Vagina (tissue), 2 donors: ENCODE results near the gene RADIL. TPM values are rescaled to one million over a fixed set of nuclear protein-coding genes. Genes with fewer than 3 reads are reported as not detected.

Experiments
- DNase-seq, 2 donors: peaks; one replicate each; pipeline ENCODE4 v3.0.0-alpha.2; 2017; ENCODE audit errors: extremely low spot score in 2 of 2
- H3K27ac ChIP-seq: fragments of 200-600 bp; sonication (generic); one replicate; pipeline ENCODE4 v1.5.1; 2019
- H3K27me3 ChIP-seq: fragments of 200-600 bp; sonication (generic); one replicate; pipeline ENCODE4 v1.5.1; 2019
- H3K36me3 ChIP-seq, 2 donors: fragments of 200-600 bp; sonication (generic); one replicate each; pipeline ENCODE4 v1.5.1; 2017 to 2019
- H3K4me1 ChIP-seq: fragments of 200-600 bp; sonication (generic); one replicate; pipeline ENCODE4 v1.5.1; 2019
- H3K4me3 ChIP-seq, 2 donors: fragments of 200-600 bp; sonication (generic); 1 replicate in 1 of 2; 2 replicates in 1 of 2; pipeline ENCODE4 v1.5.1; 2016 to 2019
- H3K9me3 ChIP-seq: fragments of 200-600 bp; sonication (generic); one replicate; pipeline ENCODE4 v1.5.1; 2019
- CTCF ChIP-seq, 3 experiments: fragments of 450-650 bp in 2 of 3; fragments of 200-600 bp in 1 of 3; sonication (generic) in 1 of 3; IDR thresholded peaks; one replicate each; pipeline ENCODE4 v1.5.1; 2017 to 2019; ENCODE audit warnings: antibody characterized with exemption in 3 of 3, mild to moderate bottlenecking in 2 of 3, moderate library complexity in 2 of 3
- POLR2A ChIP-seq, 2 donors: fragments of 450-650 bp; IDR thresholded peaks; one replicate each; pipeline ENCODE4 v1.6.1; 2017; ENCODE audit warnings: antibody characterized with exemption in 2 of 2, mild to moderate bottlenecking in 2 of 2, moderate library complexity in 2 of 2
- POLR2AphosphoS5 ChIP-seq, 2 donors: sonication (generic); formaldehyde crosslinking; IDR thresholded peaks; one replicate each; pipeline ENCODE4 v1.9.0; 2017; ENCODE audit warnings: antibody characterized with exemption in 2 of 2, mild to moderate bottlenecking in 2 of 2, low read depth in 1 of 2; ENCODE audit not compliant: insufficient read depth in 1 of 2
- intact Hi-C: fragments of 100-400 bp; cut with DNase I; formaldehyde crosslinking; loops from one replicate; pipeline ENCODE4 v1.15.1; 2023
- total RNA-seq: library from RNA; depleted of rRNA; stranded (reverse); fragments of >200 nt; gene quantifications from one replicate; pipeline ENCODE4 v1.2.3, GENCODE V29; 2016

The RADIL gene
- total RNA-seq, 1 donor from 2014 or later: 16.5 TPM

- intact Hi-C loops: loop anchor here (10.0 kb wide), 1 partner anchor 144 kb away; no protein-coding TSS in a partner anchor
- no peak overlapping the region for H3K4me3 ChIP-seq
- H3K27ac ChIP-seq: no peak overlapping the region
- peaks cover 0 to 96% of the 10 kb centered on the region in 2 donors for H3K36me3 ChIP-seq
- no peaks in the 10 kb centered on the region for H3K9me3 ChIP-seq
- peaks cover 7% of the 10 kb centered on the region for H3K4me1 ChIP-seq
- no peak for DNase-seq
- TF ChIP-seq CTCF (IDR thresholded peaks at IDR 0.05): no peak
- TF ChIP-seq POLR2A (IDR thresholded peaks at IDR 0.05): no peak
- no peak for TF ChIP-seq POLR2AphosphoS5 (IDR thresholded peaks at IDR 0.05; ENCODE audit: insufficient read depth in 1 of 2, low read depth in 1 of 2)
- no peaks in the 10 kb centered on the region for H3K27me3 ChIP-seq
Observed at GRCh38 chr7:4758791-4759190, 124.7 kb downstream of the RADIL start.

GRCh38 chr7:4758111-4758510 is 125.4 kb downstream of the RADIL start:
- DNase-seq: no peak
- H3K27me3 ChIP-seq: no peaks in the 10 kb centered on the region
- no peak overlapping the region for H3K4me3 ChIP-seq
- H3K4me1 ChIP-seq: peaks cover 14% of the 10 kb centered on the region
- intact Hi-C loops: loop anchor here (10.0 kb wide), 1 partner anchor 143 kb away; no protein-coding TSS in a partner anchor
- H3K27ac ChIP-seq: no peak overlapping the region
- H3K9me3 ChIP-seq: no peaks in the 10 kb centered on the region
- TF ChIP-seq POLR2AphosphoS5 (IDR thresholded peaks at IDR 0.05; ENCODE audit: insufficient read depth in 1 of 2, low read depth in 1 of 2) (no peak), CTCF (IDR thresholded peaks at IDR 0.05) (no peak), POLR2A (IDR thresholded peaks at IDR 0.05) (no peak)
- H3K36me3 ChIP-seq: peaks cover 0 to 89% of the 10 kb centered on the region in 2 donors

- H3K4me1 ChIP-seq: peaks cover 14% of the 10 kb centered on the region
- H3K9me3 ChIP-seq: no peaks in the 10 kb centered on the region
- H3K4me3 ChIP-seq: no peak overlapping the region
- intact Hi-C loops: loop anchor here (10.0 kb wide), 1 partner anchor 140 kb away; no protein-coding TSS in a partner anchor
- H3K36me3 ChIP-seq: peaks cover 0 to 59% of the 10 kb centered on the region in 2 donors
- no peak for DNase-seq
- no peak for TF ChIP-seq POLR2A (IDR thresholded peaks at IDR 0.05)
- TF ChIP-seq POLR2AphosphoS5 (IDR thresholded peaks at IDR 0.05; ENCODE audit: insufficient read depth in 1 of 2, low read depth in 1 of 2): no peak
- TF ChIP-seq CTCF (IDR thresholded peaks at IDR 0.05): no peak
- no peaks in the 10 kb centered on the region for H3K27me3 ChIP-seq
- no peak overlapping the region for H3K27ac ChIP-seq
Observed at GRCh38 chr7:4755045-4755444, 128.5 kb downstream of the RADIL start.

GRCh38 chr7:4754433-4755010 is 129.0 kb downstream of the RADIL start:
- Histone ChIP-seq H3K4me3 (no peak overlapping the region), H3K27ac (no peak overlapping the region), H3K27me3 (no peaks in the 10 kb centered on the region), H3K9me3 (no peaks in the 10 kb centered on the region), H3K4me1 (peaks cover 18% of the 10 kb centered on the region), H3K36me3 (peaks cover 0 to 53% of the 10 kb centered on the region in 2 donors)
- TF ChIP-seq POLR2A (IDR thresholded peaks at IDR 0.05) (no peak), CTCF (IDR thresholded peaks at IDR 0.05) (no peak), POLR2AphosphoS5 (IDR thresholded peaks at IDR 0.05; ENCODE audit: insufficient read depth in 1 of 2, low read depth in 1 of 2) (no peak)
- DNase-seq: no peak
- intact Hi-C loops: loop anchor here (5.0 to 10.0 kb wide), 3 partner anchors 67 to 140 kb away; no protein-coding TSS in a partner anchor
